K562 (cell line): Measurements from ENCODE around the gene HTR4. TPM values are rescaled to one million over a fixed set of nuclear protein-coding genes. Genes with fewer than 3 reads are reported as not detected.
A peak's percentile ranks its signal among the peaks of the same experiment; 100 is the strongest.

Source experiments
- BRD9 ChIP-seq: fragments of 450-650 bp; IDR thresholded peaks from 2 replicates; pipeline ENCODE4 v1.6.1; 2018; ENCODE audit warnings: low read depth; ENCODE audit not compliant: partially characterized antibody
- DMBX1 ChIP-seq: fragments of 250-450 bp; sonication (Bioruptor Pico); IDR thresholded peaks from 2 replicates; pipeline ENCODE4 v1.8.0; 2022; ENCODE audit warnings: inconsistent platforms, mild to moderate bottlenecking, moderate library complexity, borderline replicate concordance
- KLF16 ChIP-seq: IDR thresholded peaks from 2 replicates; pipeline ENCODE4 v1.6.1; 2016; ENCODE audit warnings: antibody characterized with exemption
- POLR2AphosphoS2 ChIP-seq: IDR thresholded peaks from 2 replicates; pipeline ENCODE4 v1.6.1; 2012; ENCODE audit warnings: low read length, improper control_type of control experiment
- SRSF7 ChIP-seq: fragments of 200-400 bp; formaldehyde crosslinking; optimal IDR thresholded peaks from 2 replicates; pipeline ENCODE3; 2017; ENCODE audit warnings: mild to moderate bottlenecking, low read depth, low read length
- YY1 ChIP-seq, 3 experiments: IDR thresholded peaks; 2 replicates each; pipeline ENCODE4 v1.6.1; 2011; ENCODE audit warnings: low read length in 2 of 3, mild to moderate bottlenecking in 2 of 3, moderate library complexity in 2 of 3, borderline replicate concordance in 1 of 3, control low read depth in 1 of 3, low read depth in 1 of 3; ENCODE audit not compliant: insufficient read depth in 3 of 3, insufficient replicate concordance in 2 of 3, control insufficient read depth in 1 of 3, insufficient read length in 1 of 3; ENCODE audit errors: extremely low read depth in 1 of 3
- polyA plus RNA-seq, 8 experiments: library from polyadenylated mRNA; depleted of rRNA in 4 of 8; stranded (reverse) in 5 of 8; unstranded in 3 of 8; fragments of >200 nt; fragmentation: Nextera tagmentation in 2 of 8; fragmentation: Illumina TruSeq in 1 of 8; extraction: Ambion mirVana in 2 of 8; extraction: Trizol in 1 of 8; gene quantifications; 2 replicates each; pipeline versions ENCODE4 v1.2.1 to v1.2.3, GENCODE V29; 2011 to 2014; ENCODE audit warnings: inconsistent platforms in 1 of 8, missing spikeins in 1 of 8
- total RNA-seq, 7 experiments: library from RNA; depleted of rRNA in 6 of 7; stranded (reverse); fragments of >200 nt in 6 of 7; fragmentation: Illumina TruSeq in 2 of 7; extraction: Trizol in 2 of 7; gene quantifications; 2 replicates each; pipeline versions ENCODE4 v1.2.1 to v1.2.3, GENCODE V29; 2011 to 2021; ENCODE audit warnings: low replicate concordance in 1 of 7
- TF ChIP-seq, protein P1 (sequence below), 2 experiments: fragments of 450-650 bp; IDR thresholded peaks; 2 replicates each; pipeline ENCODE4 v1.6.1; 2018; ENCODE audit warnings: mild to moderate bottlenecking in 2 of 2, low read depth in 1 of 2; ENCODE audit not compliant: partially characterized antibody in 2 of 2
- TF ChIP-seq, protein P2 (sequence below): fragments of 450-650 bp; IDR thresholded peaks from 2 replicates; pipeline ENCODE4 v1.6.1; 2016; ENCODE audit warnings: mild to moderate bottlenecking, moderate library complexity

The HTR4 gene
- total and polyA plus RNA-seq, 9 of the 15 experiments (the other 6 are each of a cell fraction or from before 2014, with no cell fraction given), result 0.13 TPM; not detected in 8

- TF ChIP-seq BRD9 (peak; percentile 91), POLR2AphosphoS2 (no peak), DMBX1 (CRISPR knock-in tag) (no peak), SRSF7 (no peak), YY1 (IDR thresholded peaks at IDR 0.05; ENCODE audit: borderline replicate concordance in 1 of 3, control insufficient read depth in 1 of 3, extremely low read depth in 1 of 3, insufficient read depth in 3 of 3, insufficient read length in 1 of 3, insufficient replicate concordance in 2 of 3, low read depth in 1 of 3, low read length in 2 of 3) (peak; percentile 42 to 88 (median 78)), KLF16 (no peak)
- TF ChIP-seq, protein P1, sequence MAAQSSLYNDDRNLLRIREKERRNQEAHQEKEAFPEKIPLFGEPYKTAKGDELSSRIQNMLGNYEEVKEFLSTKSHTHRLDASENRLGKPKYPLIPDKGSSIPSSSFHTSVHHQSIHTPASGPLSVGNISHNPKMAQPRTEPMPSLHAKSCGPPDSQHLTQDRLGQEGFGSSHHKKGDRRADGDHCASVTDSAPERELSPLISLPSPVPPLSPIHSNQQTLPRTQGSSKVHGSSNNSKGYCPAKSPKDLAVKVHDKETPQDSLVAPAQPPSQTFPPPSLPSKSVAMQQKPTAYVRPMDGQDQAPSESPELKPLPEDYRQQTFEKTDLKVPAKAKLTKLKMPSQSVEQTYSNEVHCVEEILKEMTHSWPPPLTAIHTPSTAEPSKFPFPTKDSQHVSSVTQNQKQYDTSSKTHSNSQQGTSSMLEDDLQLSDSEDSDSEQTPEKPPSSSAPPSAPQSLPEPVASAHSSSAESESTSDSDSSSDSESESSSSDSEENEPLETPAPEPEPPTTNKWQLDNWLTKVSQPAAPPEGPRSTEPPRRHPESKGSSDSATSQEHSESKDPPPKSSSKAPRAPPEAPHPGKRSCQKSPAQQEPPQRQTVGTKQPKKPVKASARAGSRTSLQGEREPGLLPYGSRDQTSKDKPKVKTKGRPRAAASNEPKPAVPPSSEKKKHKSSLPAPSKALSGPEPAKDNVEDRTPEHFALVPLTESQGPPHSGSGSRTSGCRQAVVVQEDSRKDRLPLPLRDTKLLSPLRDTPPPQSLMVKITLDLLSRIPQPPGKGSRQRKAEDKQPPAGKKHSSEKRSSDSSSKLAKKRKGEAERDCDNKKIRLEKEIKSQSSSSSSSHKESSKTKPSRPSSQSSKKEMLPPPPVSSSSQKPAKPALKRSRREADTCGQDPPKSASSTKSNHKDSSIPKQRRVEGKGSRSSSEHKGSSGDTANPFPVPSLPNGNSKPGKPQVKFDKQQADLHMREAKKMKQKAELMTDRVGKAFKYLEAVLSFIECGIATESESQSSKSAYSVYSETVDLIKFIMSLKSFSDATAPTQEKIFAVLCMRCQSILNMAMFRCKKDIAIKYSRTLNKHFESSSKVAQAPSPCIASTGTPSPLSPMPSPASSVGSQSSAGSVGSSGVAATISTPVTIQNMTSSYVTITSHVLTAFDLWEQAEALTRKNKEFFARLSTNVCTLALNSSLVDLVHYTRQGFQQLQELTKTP (IDR thresholded peaks at IDR 0.05; ENCODE audit: low read depth in 1 of 2, partially characterized antibody in 2 of 2), result peak in 1 of 2 experiments; percentile 27
- TF ChIP-seq, protein P2, sequence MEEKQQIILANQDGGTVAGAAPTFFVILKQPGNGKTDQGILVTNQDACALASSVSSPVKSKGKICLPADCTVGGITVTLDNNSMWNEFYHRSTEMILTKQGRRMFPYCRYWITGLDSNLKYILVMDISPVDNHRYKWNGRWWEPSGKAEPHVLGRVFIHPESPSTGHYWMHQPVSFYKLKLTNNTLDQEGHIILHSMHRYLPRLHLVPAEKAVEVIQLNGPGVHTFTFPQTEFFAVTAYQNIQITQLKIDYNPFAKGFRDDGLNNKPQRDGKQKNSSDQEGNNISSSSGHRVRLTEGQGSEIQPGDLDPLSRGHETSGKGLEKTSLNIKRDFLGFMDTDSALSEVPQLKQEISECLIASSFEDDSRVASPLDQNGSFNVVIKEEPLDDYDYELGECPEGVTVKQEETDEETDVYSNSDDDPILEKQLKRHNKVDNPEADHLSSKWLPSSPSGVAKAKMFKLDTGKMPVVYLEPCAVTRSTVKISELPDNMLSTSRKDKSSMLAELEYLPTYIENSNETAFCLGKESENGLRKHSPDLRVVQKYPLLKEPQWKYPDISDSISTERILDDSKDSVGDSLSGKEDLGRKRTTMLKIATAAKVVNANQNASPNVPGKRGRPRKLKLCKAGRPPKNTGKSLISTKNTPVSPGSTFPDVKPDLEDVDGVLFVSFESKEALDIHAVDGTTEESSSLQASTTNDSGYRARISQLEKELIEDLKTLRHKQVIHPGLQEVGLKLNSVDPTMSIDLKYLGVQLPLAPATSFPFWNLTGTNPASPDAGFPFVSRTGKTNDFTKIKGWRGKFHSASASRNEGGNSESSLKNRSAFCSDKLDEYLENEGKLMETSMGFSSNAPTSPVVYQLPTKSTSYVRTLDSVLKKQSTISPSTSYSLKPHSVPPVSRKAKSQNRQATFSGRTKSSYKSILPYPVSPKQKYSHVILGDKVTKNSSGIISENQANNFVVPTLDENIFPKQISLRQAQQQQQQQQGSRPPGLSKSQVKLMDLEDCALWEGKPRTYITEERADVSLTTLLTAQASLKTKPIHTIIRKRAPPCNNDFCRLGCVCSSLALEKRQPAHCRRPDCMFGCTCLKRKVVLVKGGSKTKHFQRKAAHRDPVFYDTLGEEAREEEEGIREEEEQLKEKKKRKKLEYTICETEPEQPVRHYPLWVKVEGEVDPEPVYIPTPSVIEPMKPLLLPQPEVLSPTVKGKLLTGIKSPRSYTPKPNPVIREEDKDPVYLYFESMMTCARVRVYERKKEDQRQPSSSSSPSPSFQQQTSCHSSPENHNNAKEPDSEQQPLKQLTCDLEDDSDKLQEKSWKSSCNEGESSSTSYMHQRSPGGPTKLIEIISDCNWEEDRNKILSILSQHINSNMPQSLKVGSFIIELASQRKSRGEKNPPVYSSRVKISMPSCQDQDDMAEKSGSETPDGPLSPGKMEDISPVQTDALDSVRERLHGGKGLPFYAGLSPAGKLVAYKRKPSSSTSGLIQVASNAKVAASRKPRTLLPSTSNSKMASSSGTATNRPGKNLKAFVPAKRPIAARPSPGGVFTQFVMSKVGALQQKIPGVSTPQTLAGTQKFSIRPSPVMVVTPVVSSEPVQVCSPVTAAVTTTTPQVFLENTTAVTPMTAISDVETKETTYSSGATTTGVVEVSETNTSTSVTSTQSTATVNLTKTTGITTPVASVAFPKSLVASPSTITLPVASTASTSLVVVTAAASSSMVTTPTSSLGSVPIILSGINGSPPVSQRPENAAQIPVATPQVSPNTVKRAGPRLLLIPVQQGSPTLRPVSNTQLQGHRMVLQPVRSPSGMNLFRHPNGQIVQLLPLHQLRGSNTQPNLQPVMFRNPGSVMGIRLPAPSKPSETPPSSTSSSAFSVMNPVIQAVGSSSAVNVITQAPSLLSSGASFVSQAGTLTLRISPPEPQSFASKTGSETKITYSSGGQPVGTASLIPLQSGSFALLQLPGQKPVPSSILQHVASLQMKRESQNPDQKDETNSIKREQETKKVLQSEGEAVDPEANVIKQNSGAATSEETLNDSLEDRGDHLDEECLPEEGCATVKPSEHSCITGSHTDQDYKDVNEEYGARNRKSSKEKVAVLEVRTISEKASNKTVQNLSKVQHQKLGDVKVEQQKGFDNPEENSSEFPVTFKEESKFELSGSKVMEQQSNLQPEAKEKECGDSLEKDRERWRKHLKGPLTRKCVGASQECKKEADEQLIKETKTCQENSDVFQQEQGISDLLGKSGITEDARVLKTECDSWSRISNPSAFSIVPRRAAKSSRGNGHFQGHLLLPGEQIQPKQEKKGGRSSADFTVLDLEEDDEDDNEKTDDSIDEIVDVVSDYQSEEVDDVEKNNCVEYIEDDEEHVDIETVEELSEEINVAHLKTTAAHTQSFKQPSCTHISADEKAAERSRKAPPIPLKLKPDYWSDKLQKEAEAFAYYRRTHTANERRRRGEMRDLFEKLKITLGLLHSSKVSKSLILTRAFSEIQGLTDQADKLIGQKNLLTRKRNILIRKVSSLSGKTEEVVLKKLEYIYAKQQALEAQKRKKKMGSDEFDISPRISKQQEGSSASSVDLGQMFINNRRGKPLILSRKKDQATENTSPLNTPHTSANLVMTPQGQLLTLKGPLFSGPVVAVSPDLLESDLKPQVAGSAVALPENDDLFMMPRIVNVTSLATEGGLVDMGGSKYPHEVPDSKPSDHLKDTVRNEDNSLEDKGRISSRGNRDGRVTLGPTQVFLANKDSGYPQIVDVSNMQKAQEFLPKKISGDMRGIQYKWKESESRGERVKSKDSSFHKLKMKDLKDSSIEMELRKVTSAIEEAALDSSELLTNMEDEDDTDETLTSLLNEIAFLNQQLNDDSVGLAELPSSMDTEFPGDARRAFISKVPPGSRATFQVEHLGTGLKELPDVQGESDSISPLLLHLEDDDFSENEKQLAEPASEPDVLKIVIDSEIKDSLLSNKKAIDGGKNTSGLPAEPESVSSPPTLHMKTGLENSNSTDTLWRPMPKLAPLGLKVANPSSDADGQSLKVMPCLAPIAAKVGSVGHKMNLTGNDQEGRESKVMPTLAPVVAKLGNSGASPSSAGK, result no peak
These were observed 171.4 kb downstream of the HTR4 start (continued) for GRCh38 chr5:148482697-148483462.
